ENCODE measurements around the gene PARP1.

The PARP1 gene

GRCh38 chr1:226405411-226405988, 2.4 kb downstream of the PARP1 start:
- DNase-seq (ENCODE audit: low spot score) = no peak

GRCh38 chr1:226404904-226405222, 3.0 kb downstream of the PARP1 start:
- DNase-seq (ENCODE audit: low spot score) = no peak

- DNase-seq (ENCODE audit: low spot score) = peak; percentile 48
Measured at GRCh38 chr1:226404063-226404903, 3.6 kb downstream of the PARP1 start.

GRCh38 chr1:226403201-226404034, 4.5 kb downstream of the PARP1 start:
- peak; percentile 48 for DNase-seq (ENCODE audit: low spot score)

- no peak for DNase-seq (ENCODE audit: low spot score)
Measured at GRCh38 chr1:226402739-226403165, 5.1 kb downstream of the PARP1 start.

- no peak for DNase-seq (ENCODE audit: low spot score)
Measured at GRCh38 chr1:226401355-226402303, 6.3 kb downstream of the PARP1 start.

- no peak for DNase-seq (ENCODE audit: low spot score)
Measured at GRCh38 chr1:226400519-226401354, 7.2 kb downstream of the PARP1 start.

- no peak for DNase-seq (ENCODE audit: low spot score)
Measured at GRCh38 chr1:226397955-226398636, 9.8 kb downstream of the PARP1 start.

GRCh38 chr1:226397011-226397926, 10.6 kb downstream of the PARP1 start:
- DNase-seq (ENCODE audit: low spot score) = no peak

- DNase-seq (ENCODE audit: low spot score) = no peak
Measured at GRCh38 chr1:226395753-226396152, 12.1 kb downstream of the PARP1 start.

- DNase-seq (ENCODE audit: low spot score) = no peak
Measured at GRCh38 chr1:226394462-226394861, 13.4 kb downstream of the PARP1 start.

- DNase-seq (ENCODE audit: low spot score) = no peak
Measured at GRCh38 chr1:226390681-226391080, 17.2 kb downstream of the PARP1 start.

GRCh38 chr1:226388131-226388530, 19.8 kb downstream of the PARP1 start:
- no peak for DNase-seq (ENCODE audit: low spot score)

- no peak for DNase-seq (ENCODE audit: low spot score)
Measured at GRCh38 chr1:226384717-226385116, 23.2 kb downstream of the PARP1 start.

GRCh38 chr1:226384040-226384439, 23.9 kb downstream of the PARP1 start:
- no peak for DNase-seq (ENCODE audit: low spot score)

- no peak for DNase-seq (ENCODE audit: low spot score)
Measured at GRCh38 chr1:226382030-226382429, 25.9 kb downstream of the PARP1 start.

- no peak for DNase-seq (ENCODE audit: low spot score)
Measured at GRCh38 chr1:226381226-226381998, 26.5 kb downstream of the PARP1 start.

- DNase-seq (ENCODE audit: low spot score) = no peak
Measured at GRCh38 chr1:226378071-226378470, 29.8 kb downstream of the PARP1 start.

Data from AG20443 (cell line).